Measurements from ENCODE around the gene EPB41L4B.

- TF ChIP-seq POLR2AphosphoS5 (IDR thresholded peaks at IDR 0.05; ENCODE audit: low read depth, low read length) (no peak), POLR2A (IDR thresholded peaks at IDR 0.05; ENCODE audit: low read depth, low read length) (no peak), SPI1 (IDR thresholded peaks at IDR 0.05; ENCODE audit: low read depth, low read length) (no peak), TAF1 (IDR thresholded peaks at IDR 0.05; ENCODE audit: low read depth, low read length) (no peak)
These were observed 42.0 kb downstream of the EPB41L4B start for GRCh38 chr9:109278848-109279247.

Data from GM12891 (cell line).